OCI-M2 (cell line): ENCODE data around the gene ESRRA.
"Not testable (repeated sequence)": the region's sequence is repeated elsewhere in the genome, so short reads cannot be mapped to it uniquely, and the experiment has no call there.

ENCODE experiments used
- DNase-seq: peaks from one replicate; lab custom pipeline; 2025; ENCODE audit not compliant: unreplicated experiment; lab: John Stamatoyannopoulos, UW

Gene ESRRA

DNA sequence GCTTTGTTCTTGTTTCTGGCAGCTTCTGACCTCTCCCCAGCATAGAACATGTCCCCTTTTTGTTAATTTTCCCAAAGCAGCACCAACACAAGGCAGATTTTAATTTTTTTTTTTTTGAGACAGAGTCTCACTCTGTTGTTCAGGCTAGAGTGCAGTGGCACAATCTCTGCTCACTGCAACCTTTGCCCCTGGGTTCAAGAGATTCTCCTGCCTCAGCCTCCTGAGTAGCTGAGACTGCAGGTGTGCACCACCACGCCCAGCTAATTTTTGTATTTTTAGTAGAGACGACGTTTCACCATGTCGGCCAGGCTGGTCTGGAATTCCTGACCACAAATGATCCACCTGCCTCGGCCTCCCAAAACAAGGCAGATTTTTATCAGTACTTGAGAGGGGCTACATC, 2.5 kb downstream of the ESRRA start:
- not testable (repeated sequence) for DNase-seq

GRCh38 chr11:64312947-64313346, 7.6 kb downstream of the ESRRA start:
- no peak for DNase-seq

DNA sequence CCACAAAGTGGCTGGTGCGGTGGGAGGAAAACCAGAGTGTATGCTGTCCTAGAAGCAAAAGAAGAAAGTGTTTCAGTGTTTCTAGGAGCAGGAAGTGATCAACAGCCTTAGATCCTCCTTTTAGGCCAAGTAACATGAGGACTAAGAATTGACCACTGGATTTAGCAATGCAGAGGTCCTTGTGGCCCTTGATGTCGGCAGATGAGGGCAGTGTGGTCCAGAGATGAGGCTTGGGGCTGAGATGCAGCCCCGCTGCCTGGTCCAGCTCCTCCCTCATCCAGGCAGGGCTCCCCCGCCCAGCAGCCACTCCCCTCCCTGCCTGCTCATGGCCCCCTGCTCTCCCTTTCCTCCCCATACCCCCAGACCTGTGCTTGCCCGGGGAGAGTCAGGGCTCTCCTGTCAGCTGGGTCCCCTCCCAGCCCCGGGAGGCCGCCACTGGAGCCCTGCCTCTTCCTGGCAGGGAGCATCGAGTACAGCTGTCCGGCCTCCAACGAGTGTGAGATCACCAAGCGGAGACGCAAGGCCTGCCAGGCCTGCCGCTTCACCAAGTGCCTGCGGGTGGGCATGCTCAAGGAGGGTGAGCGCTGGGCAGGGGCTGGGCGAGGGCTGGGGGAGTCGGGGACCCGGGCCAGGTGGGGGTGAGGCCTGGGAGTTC, 8.3 kb downstream of the ESRRA start:
- DNase-seq: no peak

DNA sequence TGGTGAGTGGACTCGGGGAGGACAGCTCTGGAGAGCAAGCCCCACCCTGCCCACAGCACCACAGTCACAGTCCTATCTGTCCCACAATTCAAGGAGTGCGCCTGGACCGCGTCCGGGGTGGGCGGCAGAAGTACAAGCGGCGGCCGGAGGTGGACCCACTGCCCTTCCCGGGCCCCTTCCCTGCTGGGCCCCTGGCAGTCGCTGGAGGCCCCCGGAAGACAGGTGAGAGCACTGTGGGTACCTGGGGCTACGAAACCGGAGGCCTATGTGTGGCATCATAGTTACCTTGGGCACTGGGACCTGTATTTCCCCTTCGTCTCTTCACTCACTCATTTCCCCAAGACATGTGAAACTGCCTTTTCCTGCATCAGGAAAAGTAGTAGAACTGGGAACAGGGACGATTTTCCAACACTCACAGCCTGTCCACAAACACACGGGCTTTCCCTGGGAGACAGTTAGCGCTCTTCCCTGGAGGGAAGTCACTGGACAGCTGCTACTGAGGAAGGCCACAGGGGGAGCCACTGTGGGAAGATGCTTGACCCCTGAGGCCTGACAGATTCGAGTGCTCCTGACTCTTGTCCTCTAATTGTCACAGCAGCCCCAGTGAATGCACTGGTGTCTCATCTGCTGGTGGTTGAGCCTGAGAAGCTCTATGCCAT, 9.0 kb downstream of the ESRRA start:
- no peak for DNase-seq

- DNase-seq: no peak
These were observed 9.7 kb downstream of the ESRRA start for GRCh38 chr11:64314805-64315561.

GRCh38 chr11:64315667-64316526, 10.6 kb downstream of the ESRRA start:
- not testable (repeated sequence) for DNase-seq

- no peak for DNase-seq
These were observed 11.5 kb downstream of the ESRRA start for GRCh38 chr11:64316672-64317324.

DNA sequence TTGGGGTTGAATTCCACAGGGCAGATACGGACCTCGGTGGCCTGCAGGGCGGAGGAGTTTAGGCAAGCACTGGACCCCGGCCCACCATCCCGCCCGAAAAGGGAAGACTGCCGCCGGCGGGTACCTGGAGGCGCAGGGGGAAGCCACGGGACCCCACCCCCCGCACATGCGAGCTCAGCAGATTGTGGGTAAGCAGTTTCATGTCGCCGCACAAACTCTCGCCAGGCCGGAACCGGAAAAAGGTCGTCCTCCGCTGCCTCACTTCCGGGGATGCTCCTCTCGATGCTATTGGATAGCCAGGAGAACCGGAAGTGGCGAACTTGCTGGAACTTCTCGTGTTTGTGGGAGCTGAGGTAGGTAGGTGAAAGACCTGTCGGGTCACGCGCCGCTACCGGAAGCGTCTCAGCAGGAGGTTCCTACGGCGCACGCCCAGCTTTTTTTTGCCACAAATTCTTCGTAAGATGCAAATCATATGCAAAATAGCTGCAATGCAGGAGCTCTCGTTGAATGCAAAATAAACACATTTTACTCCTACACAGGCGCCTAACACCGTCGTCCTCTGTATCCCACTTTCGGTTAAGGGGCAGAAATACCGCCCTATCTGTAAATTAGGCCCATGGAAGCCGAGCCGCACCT, 12.1 kb downstream of the ESRRA start, which contains the start of gene TRMT112:
TSS of gene TRMT112 (minus strand) at position 235 of the 636 bp plus-strand sequence. CDS start at position 202, 33 bp downstream.
- DNase-seq: peak; percentile 76

DNA sequence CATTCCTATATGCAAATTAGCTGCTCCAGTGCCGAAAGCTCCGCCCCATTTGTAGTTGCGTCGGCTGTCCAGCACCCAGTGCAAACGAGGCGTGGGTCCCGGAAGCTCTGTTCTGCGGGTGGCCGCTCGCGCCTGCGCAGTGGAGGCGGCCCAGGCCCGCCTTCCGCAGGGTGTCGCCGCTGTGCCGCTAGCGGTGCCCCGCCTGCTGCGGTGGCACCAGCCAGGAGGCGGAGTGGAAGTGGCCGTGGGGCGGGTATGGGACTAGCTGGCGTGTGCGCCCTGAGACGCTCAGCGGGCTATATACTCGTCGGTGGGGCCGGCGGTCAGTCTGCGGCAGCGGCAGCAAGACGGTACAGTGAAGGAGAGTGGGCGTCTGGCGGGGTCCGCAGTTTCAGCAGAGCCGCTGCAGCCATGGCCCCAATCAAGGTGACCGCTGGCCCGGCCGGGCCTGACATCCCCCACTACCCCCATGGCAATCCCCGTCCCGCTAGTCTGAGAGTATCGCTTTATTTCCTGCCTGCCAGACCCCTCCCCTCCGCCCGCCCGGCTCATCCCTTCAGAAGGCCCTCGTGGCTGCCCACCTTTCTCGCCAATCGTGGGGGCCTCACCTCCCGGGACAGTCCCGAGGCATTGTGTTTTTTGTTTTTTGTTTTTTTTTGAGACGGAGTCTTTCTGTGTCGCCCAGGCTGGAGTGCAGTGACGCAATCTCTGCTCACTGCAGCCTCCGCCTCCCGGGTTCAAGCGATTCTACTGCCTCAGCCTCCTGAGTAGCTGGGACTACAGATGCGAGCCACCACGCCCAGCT, 12.8 kb downstream of the ESRRA start, which contains the start of gene PRDX5:
TSS of gene PRDX5 (plus strand) at position 161 of the 805 bp plus-strand sequence. CDS start at position 256, 95 bp downstream.
- peak; percentile 57 for DNase-seq

GRCh38 chr11:64318766-64319761, 13.7 kb downstream of the ESRRA start:
- DNase-seq: no peak

GRCh38 chr11:64320556-64320955, 15.2 kb downstream of the ESRRA start:
- DNase-seq: no peak

- no peak for DNase-seq
These were observed 15.7 kb downstream of the ESRRA start for GRCh38 chr11:64321026-64321425.

DNA sequence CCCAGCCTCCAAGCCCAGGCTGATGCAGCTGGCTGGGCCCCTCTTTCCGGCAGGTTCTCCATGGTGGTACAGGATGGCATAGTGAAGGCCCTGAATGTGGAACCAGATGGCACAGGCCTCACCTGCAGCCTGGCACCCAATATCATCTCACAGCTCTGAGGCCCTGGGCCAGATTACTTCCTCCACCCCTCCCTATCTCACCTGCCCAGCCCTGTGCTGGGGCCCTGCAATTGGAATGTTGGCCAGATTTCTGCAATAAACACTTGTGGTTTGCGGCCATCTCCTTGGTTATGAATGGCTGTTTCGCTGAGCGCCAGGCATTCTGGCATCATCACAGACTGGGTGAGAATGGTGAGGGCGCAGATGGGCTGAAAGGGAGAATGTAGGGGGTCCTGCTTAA, 16.2 kb downstream of the ESRRA start:
- no peak for DNase-seq

- DNase-seq: no peak
These were observed 17.6 kb downstream of the ESRRA start for GRCh38 chr11:64322925-64323260.

DNA sequence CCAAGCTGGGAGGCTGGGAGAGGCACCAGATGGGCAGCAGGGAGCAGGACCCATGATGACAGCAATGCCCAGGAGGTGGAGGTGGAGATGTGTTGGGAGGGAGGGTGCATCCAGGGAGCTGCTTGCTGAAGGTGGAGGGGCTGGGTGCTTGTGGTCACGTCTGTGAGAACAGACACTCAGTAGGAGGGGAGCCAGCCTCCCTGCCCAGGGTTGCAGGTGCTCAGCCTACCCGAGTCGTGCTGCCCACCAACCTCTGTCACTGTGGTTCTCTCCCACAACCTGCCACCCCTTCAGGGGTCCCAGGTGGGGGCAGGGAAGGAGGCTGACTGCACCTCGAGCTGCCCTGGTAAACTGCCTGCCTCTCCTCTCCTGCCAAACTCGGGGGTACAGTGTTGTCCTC, 18.0 kb downstream of the ESRRA start:
- DNase-seq: no peak

- DNase-seq: not testable (repeated sequence)
These were observed 18.7 kb downstream of the ESRRA start for GRCh38 chr11:64323984-64324383.

DNA sequence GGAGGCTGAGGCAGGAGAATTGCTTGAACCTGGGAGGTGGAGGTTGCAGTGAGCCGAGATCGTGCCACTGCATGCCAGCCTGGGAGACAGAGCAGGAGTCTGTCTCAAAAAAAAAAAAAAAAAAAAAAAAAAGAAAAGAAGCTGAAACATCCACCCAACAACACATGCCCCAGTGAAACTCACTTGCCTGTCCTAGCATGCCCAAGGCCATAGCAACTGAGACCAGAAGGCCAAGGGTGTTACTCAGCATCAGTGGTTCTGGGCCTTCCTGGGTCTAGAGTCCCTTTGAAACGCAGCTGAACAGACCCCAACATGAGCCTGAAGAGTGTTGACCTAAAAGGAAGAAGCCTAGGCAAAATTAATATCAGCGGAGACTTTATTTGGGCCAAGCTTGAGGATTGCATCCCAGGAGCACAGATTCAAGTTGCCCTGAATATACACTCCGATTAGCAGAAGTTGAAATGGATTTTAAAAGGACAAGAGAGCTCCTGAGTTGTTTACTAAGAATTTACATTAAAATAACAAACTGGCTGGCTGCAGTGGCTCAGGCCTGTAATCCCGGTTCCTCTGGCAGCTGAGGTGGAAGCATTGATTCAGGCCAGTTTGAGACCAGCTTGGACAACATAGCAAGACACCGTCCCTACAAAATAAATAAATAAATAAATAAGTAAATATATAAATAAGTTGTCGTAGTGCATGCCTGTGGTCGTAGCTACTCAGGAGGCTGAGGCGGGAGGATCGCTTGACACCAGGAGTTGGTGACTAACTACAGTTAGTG, 19.6 kb downstream of the ESRRA start:
- DNase-seq: no peak
